H9 (cell line): ENCODE measurements around the gene FAM170A. TPM values are rescaled to one million over a fixed set of nuclear protein-coding genes. Genes with fewer than 3 reads are reported as not detected.

Source experiments
- DNase-seq: peaks from one replicate; pipeline ENCODE4 v3.0.0-alpha.2; 2017
- H2AFZ ChIP-seq: one replicate; pipeline ENCODE4 v1.6.1; 2013; ENCODE audit warnings: mild to moderate bottlenecking, low read length, control low read depth, moderate library complexity
- H2AK5ac ChIP-seq: 2 replicates; pipeline ENCODE4 v1.6.1; 2013; ENCODE audit warnings: low read length, control low read depth, mixed read lengths; ENCODE audit not compliant: insufficient read length
- H2BK120ac ChIP-seq: one replicate; pipeline ENCODE4 v1.6.1; 2013; ENCODE audit warnings: low read depth, mild to moderate bottlenecking, low read length, control low read depth, inconsistent platforms; ENCODE audit not compliant: poor library complexity, severe bottlenecking
- H2BK12ac ChIP-seq: 2 replicates; pipeline ENCODE4 v1.6.1; 2013; ENCODE audit warnings: low read length, control low read depth, mixed read lengths, low read depth; ENCODE audit not compliant: insufficient read length
- H2BK15ac ChIP-seq: 2 replicates; pipeline ENCODE4 v1.6.1; 2013; ENCODE audit warnings: low read depth, low read length, control low read depth
- H2BK20ac ChIP-seq: one replicate; pipeline ENCODE4 v1.6.1; 2013; ENCODE audit warnings: low read depth, mild to moderate bottlenecking, low read length, control low read depth, inconsistent platforms; ENCODE audit not compliant: poor library complexity, severe bottlenecking
- H2BK5ac ChIP-seq: 2 replicates; pipeline ENCODE4 v1.6.1; 2013; ENCODE audit warnings: low read length, control low read depth, mixed read lengths; ENCODE audit not compliant: insufficient read length
- H3K14ac ChIP-seq: 2 replicates; pipeline ENCODE4 v1.6.1; 2013; ENCODE audit warnings: low read length, control low read depth; ENCODE audit not compliant: insufficient read depth
- H3K18ac ChIP-seq: 2 replicates; pipeline ENCODE4 v1.6.1; 2013; ENCODE audit warnings: low read depth, mild to moderate bottlenecking, mixed read lengths, low read length, control low read depth; ENCODE audit not compliant: insufficient read length
- H3K23ac ChIP-seq: 2 replicates; pipeline ENCODE4 v1.6.1; 2013; ENCODE audit warnings: low read length, control low read depth, mixed read lengths, low read depth; ENCODE audit not compliant: insufficient read length
- H3K23me2 ChIP-seq: 2 replicates; pipeline ENCODE4 v1.6.1; 2013; ENCODE audit warnings: low read depth, mild to moderate bottlenecking, mixed read lengths, low read length, control low read depth; ENCODE audit not compliant: insufficient read length, poor library complexity, severe bottlenecking
- H3K27ac ChIP-seq: 2 replicates; pipeline ENCODE4 v1.5.1; 2013; ENCODE audit warnings: low read length, control low read depth, mixed read lengths, low read depth; ENCODE audit not compliant: insufficient read length
- H3K27me3 ChIP-seq: 2 replicates; pipeline ENCODE4 v1.6.1; 2013; ENCODE audit warnings: low read length, control low read depth, inconsistent platforms; ENCODE audit not compliant: insufficient read depth
- H3K4ac ChIP-seq: 2 replicates; pipeline ENCODE4 v1.6.1; 2013; ENCODE audit warnings: low read depth, mild to moderate bottlenecking, control low read depth, inconsistent platforms, low read length, moderate library complexity
- H3K4me1 ChIP-seq: 2 replicates; pipeline ENCODE4 v1.6.1; 2013; ENCODE audit warnings: low read length, control low read depth, inconsistent platforms; ENCODE audit not compliant: insufficient read depth
- H3K4me2 ChIP-seq: 2 replicates; pipeline ENCODE4 v1.6.1; 2013; ENCODE audit warnings: low read length, control low read depth, mixed read lengths; ENCODE audit not compliant: insufficient read length, insufficient read depth
- H3K56ac ChIP-seq: 2 replicates; pipeline ENCODE4 v1.6.1; 2013; ENCODE audit warnings: low read depth, mild to moderate bottlenecking, mixed read lengths, low read length, control low read depth; ENCODE audit not compliant: insufficient read length
- H3K79me1 ChIP-seq: 2 replicates; pipeline ENCODE4 v1.6.1; 2013; ENCODE audit warnings: low read depth, mild to moderate bottlenecking, moderate library complexity, low read length, control low read depth, inconsistent platforms; ENCODE audit not compliant: insufficient read depth, poor library complexity, severe bottlenecking
- H3K79me2 ChIP-seq: 2 replicates; pipeline ENCODE4 v1.6.1; 2013; ENCODE audit warnings: low read length, control low read depth, inconsistent platforms; ENCODE audit not compliant: insufficient read depth
- H3K9ac ChIP-seq: 2 replicates; pipeline ENCODE4 v1.6.1; 2013; ENCODE audit warnings: low read length, control low read depth, mixed read lengths; ENCODE audit not compliant: insufficient read length; ENCODE audit errors: extremely low read depth
- H3K9me3 ChIP-seq: one replicate; pipeline ENCODE4 v1.6.1; 2013; ENCODE audit warnings: low read depth, low read length, inconsistent platforms; ENCODE audit not compliant: control insufficient read depth
- H3T11ph ChIP-seq: one replicate; pipeline ENCODE4 v1.6.1; 2013; ENCODE audit warnings: mild to moderate bottlenecking, low read length, control low read depth, inconsistent platforms
- H4K20me1 ChIP-seq: one replicate; pipeline ENCODE4 v1.6.1; 2013; ENCODE audit not compliant: control insufficient read depth, insufficient read length, insufficient read depth
- H4K5ac ChIP-seq: 2 replicates; pipeline ENCODE4 v1.6.1; 2013; ENCODE audit warnings: low read depth, mild to moderate bottlenecking, mixed read lengths, low read length, control low read depth; ENCODE audit not compliant: insufficient read length
- H4K8ac ChIP-seq: replicated peaks from 2 replicates; pipeline ENCODE4 v1.6.1; 2013; ENCODE audit warnings: low read length, control low read depth, mixed read lengths, low read depth; ENCODE audit not compliant: insufficient read length
- H4K91ac ChIP-seq: 2 replicates; pipeline ENCODE4 v1.6.1; 2013; ENCODE audit warnings: low read depth, mild to moderate bottlenecking, moderate library complexity, mixed read lengths, low read length, control low read depth; ENCODE audit not compliant: insufficient read length
- H3K27ac Mint-ChIP-seq, 3 experiments: 2 replicates in 2 of 3; 3 replicates in 1 of 3; pipeline ENCODE4 v1.8.0; 2020 to 2021; ENCODE audit warnings: mixed read lengths in 3 of 3, mild to moderate bottlenecking in 1 of 3, moderate library complexity in 1 of 3
- H3K27me3 Mint-ChIP-seq: 2 replicates; pipeline ENCODE4 v1.8.0; 2021; ENCODE audit warnings: low read depth, mild to moderate bottlenecking, moderate library complexity, mixed read lengths
- H3K36me3 Mint-ChIP-seq, 3 experiments: 2 replicates in 2 of 3; 3 replicates in 1 of 3; pipeline ENCODE4 v1.8.0; 2020 to 2021; ENCODE audit warnings: low read depth in 3 of 3, mixed read lengths in 3 of 3; ENCODE audit not compliant: insufficient read depth in 1 of 3
- H3K4me1 Mint-ChIP-seq, 2 experiments: 2 replicates each; pipeline ENCODE4 v1.8.0; 2020; ENCODE audit warnings: mixed read lengths in 2 of 2
- H3K4me3 Mint-ChIP-seq, 2 experiments: 2 replicates in 1 of 2; 3 replicates in 1 of 2; pipeline ENCODE4 v1.8.0; 2020 to 2021; ENCODE audit warnings: mild to moderate bottlenecking in 2 of 2, mixed read lengths in 2 of 2, moderate library complexity in 1 of 2
- H3K9me3 Mint-ChIP-seq, 2 experiments: 2 replicates in 1 of 2; 3 replicates in 1 of 2; pipeline ENCODE4 v1.8.0; 2020; ENCODE audit warnings: mild to moderate bottlenecking in 2 of 2, mixed read lengths in 2 of 2, moderate library complexity in 1 of 2
- total RNA-seq: library from RNA; stranded (reverse); gene quantifications from 2 replicates; pipeline ENCODE4 v1.2.1, GENCODE V29; 2021
- TF ChIP-seq, protein P1 (sequence below): fragments of 200-600 bp; sonication (generic); conservative IDR thresholded peaks from 3 replicates; pipeline ENCODE4 v1.8.0; 2021; ENCODE audit warnings: antibody characterized with exemption, mild to moderate bottlenecking

The FAM170A gene
- total RNA-seq, 1 experiment from 2014 or later: not detected

DNA sequence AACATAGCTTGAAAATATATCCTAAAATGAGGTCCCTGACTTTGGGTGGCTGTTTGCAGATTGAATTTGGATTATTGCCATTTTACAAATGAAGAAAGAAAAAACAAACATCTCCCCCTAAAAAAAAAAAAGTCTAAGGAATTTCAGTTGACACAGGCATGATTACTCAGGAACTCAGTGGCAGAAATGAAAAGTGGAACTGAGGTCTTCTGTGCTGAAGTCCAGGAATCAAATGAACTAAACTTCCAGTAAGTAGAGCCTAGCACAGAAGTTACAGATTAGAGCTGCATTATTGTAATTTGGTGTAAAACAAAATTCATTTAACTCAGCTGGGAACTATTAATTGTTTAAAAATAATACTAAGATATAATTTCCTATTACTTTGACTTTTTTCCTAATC, 26.7 kb downstream of the FAM170A start:
- no peaks in the 10 kb centered on the region for H3K27me3 Mint-ChIP-seq

More for the DNA sequence above, 26.7 kb downstream of the FAM170A start:
- Mint-ChIP-seq H3K27ac (no peak overlapping the region), H3K36me3 (no peaks in the 10 kb centered on the region), H3K4me1 (no peaks in the 10 kb centered on the region), H3K9me3 (no peaks in the 10 kb centered on the region; a peak in 1 of 5 replicates), H3K4me3 (no peak overlapping the region)
- Histone ChIP-seq H3K23ac (no peak overlapping the region), H3K79me2 (no peaks in the 10 kb centered on the region), H3K23me2 (no peaks in the 10 kb centered on the region), H2BK5ac (no peak overlapping the region), H2AK5ac (no peak overlapping the region), H3K27me3 (no peaks in the 10 kb centered on the region), H3K14ac (no peak overlapping the region), H3K9ac (no peak overlapping the region), H4K5ac (no peak overlapping the region), H2BK20ac (no peak overlapping the region), H2BK120ac (no peak overlapping the region), H3T11ph (no peak overlapping the region), H2BK12ac (no peak overlapping the region), H4K8ac (no peak overlapping the region), H2AFZ (no peak overlapping the region), H2BK15ac (no peak overlapping the region), H3K9me3 (no peaks in the 10 kb centered on the region), H4K91ac (no peak overlapping the region), H3K18ac (no peak overlapping the region), H3K4me1 (no peaks in the 10 kb centered on the region), H3K4me2 (no peak overlapping the region), H3K79me1 (no peaks in the 10 kb centered on the region), H3K27ac (no peak overlapping the region), H3K4ac (no peak overlapping the region), H4K20me1 (no peaks in the 10 kb centered on the region), H3K56ac (no peak overlapping the region)
- TF ChIP-seq, protein P1, sequence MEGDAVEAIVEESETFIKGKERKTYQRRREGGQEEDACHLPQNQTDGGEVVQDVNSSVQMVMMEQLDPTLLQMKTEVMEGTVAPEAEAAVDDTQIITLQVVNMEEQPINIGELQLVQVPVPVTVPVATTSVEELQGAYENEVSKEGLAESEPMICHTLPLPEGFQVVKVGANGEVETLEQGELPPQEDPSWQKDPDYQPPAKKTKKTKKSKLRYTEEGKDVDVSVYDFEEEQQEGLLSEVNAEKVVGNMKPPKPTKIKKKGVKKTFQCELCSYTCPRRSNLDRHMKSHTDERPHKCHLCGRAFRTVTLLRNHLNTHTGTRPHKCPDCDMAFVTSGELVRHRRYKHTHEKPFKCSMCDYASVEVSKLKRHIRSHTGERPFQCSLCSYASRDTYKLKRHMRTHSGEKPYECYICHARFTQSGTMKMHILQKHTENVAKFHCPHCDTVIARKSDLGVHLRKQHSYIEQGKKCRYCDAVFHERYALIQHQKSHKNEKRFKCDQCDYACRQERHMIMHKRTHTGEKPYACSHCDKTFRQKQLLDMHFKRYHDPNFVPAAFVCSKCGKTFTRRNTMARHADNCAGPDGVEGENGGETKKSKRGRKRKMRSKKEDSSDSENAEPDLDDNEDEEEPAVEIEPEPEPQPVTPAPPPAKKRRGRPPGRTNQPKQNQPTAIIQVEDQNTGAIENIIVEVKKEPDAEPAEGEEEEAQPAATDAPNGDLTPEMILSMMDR: no peak
- DNase-seq: no peak
